PC-3 (cell line): ENCODE measurements around the gene TNK1. TPM values are rescaled to one million over a fixed set of nuclear protein-coding genes. Genes with fewer than 3 reads are reported as not detected.

Experiments
- ATAC-seq: fragments of 200-7000 bp; cut with Tn5 transposase; 2 replicates; pipeline ENCODE4 v1.9.1; 2020; ENCODE audit warnings: mild to moderate bottlenecking, moderate library complexity
- BruUV-seq: library from RNA; stranded (reverse); fragments of 400-500 nt; replicated peaks from 2 replicates; lab custom pipeline; 2021; lab: Mats Ljungman, UMichigan
- CTCF ChIA-PET: fragments of 300-600 bp; sonication (Branson Sonifier 250); formaldehyde crosslinking; loops from one replicate; lab custom pipeline; 2022; ENCODE audit warnings: antibody characterized with exemption; lab: Charles Lee
- POLR2A ChIA-PET: fragments of 300-600 bp; sonication (Branson Sonifier 250); formaldehyde crosslinking; loops from one replicate; lab custom pipeline; 2022; ENCODE audit warnings: antibody characterized with exemption; ENCODE audit not compliant: unreplicated experiment; lab: Charles Lee
- DNase-seq: peaks from one replicate; pipeline ENCODE4 v3.0.0-alpha.2; 2015
- H2AFZ ChIP-seq: fragments of 300-600 bp; sonication (generic); 2 replicates; pipeline ENCODE4 v1.6.0; 2016; ENCODE audit warnings: antibody characterized with exemption, low read length
- H3F3A ChIP-seq: fragments of 300-600 bp; sonication (generic); one replicate; pipeline ENCODE4 v1.6.0; 2017; ENCODE audit warnings: antibody characterized with exemption, low read length, control low read depth, mild to moderate bottlenecking; ENCODE audit not compliant: unreplicated experiment
- H3K27ac ChIP-seq: fragments of 300-600 bp; sonication (generic); 2 replicates; pipeline ENCODE4 v1.5.1; 2016; ENCODE audit warnings: mild to moderate bottlenecking, low read length
- H3K27me3 ChIP-seq: fragments of 300-600 bp; sonication (generic); 2 replicates; pipeline ENCODE4 v1.6.1; 2016; ENCODE audit warnings: low read length, mixed read lengths
- H3K36me3 ChIP-seq: fragments of 300-600 bp; sonication (generic); 2 replicates; pipeline ENCODE4 v1.6.1; 2016; ENCODE audit warnings: low read depth, mixed run types, low read length, mixed read lengths
- H3K4me1 ChIP-seq: fragments of 300-600 bp; sonication (generic); 2 replicates; pipeline ENCODE4 v1.5.1; 2016; ENCODE audit warnings: low read length; ENCODE audit not compliant: insufficient read depth
- H3K4me2 ChIP-seq: fragments of 300-600 bp; sonication (generic); 2 replicates; pipeline ENCODE4 v1.6.0; 2016; ENCODE audit warnings: low read length
- H3K4me3 ChIP-seq: fragments of 300-600 bp; sonication (generic); 2 replicates; pipeline ENCODE4 v1.5.1; 2016; ENCODE audit warnings: mild to moderate bottlenecking, low read length, mixed read lengths
- H3K79me2 ChIP-seq: fragments of 300-600 bp; sonication (generic); 2 replicates; pipeline ENCODE4 v1.6.1; 2017; ENCODE audit warnings: low read length, mixed read lengths
- H3K9ac ChIP-seq: fragments of 300-600 bp; sonication (generic); 2 replicates; pipeline ENCODE4 v1.6.0; 2016; ENCODE audit warnings: mild to moderate bottlenecking, low read length
- H3K9me2 ChIP-seq: fragments of 300-600 bp; sonication (generic); replicated peaks from 2 replicates; pipeline ENCODE4 v1.6.1; 2016; ENCODE audit warnings: mixed run types, low read length, mixed read lengths
- H3K9me3 ChIP-seq: fragments of 300-600 bp; sonication (generic); 2 replicates; pipeline ENCODE4 v1.6.1; 2016; ENCODE audit warnings: low read length, mixed read lengths
- H4K20me1 ChIP-seq: fragments of 300-600 bp; sonication (generic); 2 replicates; pipeline ENCODE4 v1.6.1; 2016; ENCODE audit warnings: low read length, mixed read lengths
- EZH2 ChIP-seq: fragments of 300-600 bp; sonication (generic); IDR thresholded peaks from one replicate; pipeline ENCODE4 v1.6.1; 2017; ENCODE audit warnings: antibody characterized with exemption, mild to moderate bottlenecking, low read length; ENCODE audit not compliant: unreplicated experiment
- EZH2phosphoT487 ChIP-seq: fragments of 300-600 bp; sonication (generic); IDR thresholded peaks from 2 replicates; pipeline ENCODE4 v1.6.1; 2018; ENCODE audit warnings: mild to moderate bottlenecking, antibody characterized with exemption, low read length, borderline replicate concordance
- intact Hi-C: fragments of 100-400 bp; cut with micrococcal nuclease; formaldehyde crosslinking; loops from 2 replicates; pipeline ENCODE4 v1.9.0; 2023
- total RNA-seq: library from RNA; depleted of rRNA; stranded (reverse); fragments of >200 nt; gene quantifications from 2 replicates; pipeline ENCODE4 v1.2.3, GENCODE V29; 2014; rRNA removed
- TF ChIP-seq, protein P1 (sequence below): fragments of 300-600 bp; sonication (generic); conservative IDR thresholded peaks from 2 replicates; pipeline ENCODE4 v1.5.1; 2017; ENCODE audit warnings: antibody characterized with exemption, low read depth, mild to moderate bottlenecking, low read length

The TNK1 gene
- total RNA-seq, 1 experiment from 2014 or later: 10.8 TPM

DNA sequence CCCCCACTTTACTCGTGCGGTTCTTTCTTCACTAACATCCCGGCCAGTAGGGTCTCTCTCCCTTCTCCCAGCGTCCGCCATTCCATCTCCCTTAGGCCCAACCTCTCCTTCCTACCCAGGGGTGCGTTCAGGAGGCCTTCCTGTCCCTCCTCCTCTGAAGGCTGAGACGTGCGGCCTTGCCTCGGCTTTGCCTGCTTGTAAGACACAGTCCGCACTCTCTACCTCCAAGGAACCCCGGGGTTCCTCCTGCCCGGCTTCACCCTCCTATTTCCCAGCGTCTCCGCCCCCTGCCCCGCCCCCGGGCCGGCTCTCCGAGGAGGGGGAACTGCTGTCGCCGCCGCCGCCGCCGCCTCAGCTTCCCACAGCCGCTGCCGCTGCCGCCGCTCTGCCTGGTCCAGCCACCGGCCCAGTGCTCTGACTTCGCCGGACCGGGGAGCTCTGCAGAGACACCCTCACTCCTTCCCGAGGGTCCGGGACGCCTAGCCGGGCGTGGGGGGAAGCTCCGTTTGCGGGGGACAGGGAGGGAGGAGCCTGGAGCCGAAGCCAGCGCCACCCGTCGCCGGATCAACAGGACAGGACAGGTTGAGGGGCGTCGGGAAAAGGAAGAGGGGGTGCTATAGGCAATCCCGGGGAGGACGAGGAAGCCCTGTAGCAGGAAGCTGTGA is 57.2 kb downstream of the TNK1 start:
- H2AFZ ChIP-seq: no peak overlapping the region
- ATAC-seq: no peak
- H3K9ac ChIP-seq: no peak overlapping the region

DNA sequence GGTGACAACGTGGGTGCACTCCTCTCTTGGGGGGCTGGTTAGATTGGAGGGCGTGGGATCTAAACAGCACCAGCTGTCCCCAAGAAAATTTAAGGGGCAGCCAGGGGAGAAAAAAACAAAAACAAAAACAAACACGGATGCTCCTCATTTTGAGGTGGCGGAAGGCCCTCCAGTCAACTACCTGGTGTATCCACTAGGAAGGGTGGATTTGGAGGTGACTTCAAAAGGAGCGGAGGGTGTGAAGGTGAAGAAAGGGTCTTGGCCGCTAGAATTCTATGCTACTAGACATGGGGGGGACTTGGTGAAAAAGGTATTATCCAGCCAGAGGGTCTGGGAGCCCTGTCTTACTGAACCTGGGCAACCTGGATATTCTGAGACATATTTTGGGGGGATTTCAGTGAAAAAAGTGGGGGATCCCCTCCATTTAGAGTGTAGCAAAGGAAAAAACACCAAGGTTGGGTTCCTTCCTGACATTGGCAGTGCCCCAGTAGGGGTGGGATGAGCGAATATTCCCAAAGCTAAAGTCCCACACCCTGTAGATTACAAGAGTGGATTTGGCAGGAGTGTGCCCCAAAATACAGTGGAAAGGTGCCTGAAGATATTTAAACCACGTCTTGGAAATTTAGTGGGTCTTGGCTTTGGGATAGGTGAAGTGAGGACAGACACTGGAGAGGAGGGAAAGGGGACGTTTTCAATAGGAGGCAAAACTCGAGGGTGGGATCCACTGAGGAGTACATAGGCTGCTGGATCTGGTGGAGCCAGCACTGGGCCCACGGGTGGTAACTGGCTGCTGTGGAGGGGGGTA is 58.0 kb downstream of the TNK1 start:
- Histone ChIP-seq H3K9me2 (no peaks in the 10 kb centered on the region), H3K9ac (no peak overlapping the region), H3K79me2 (0 out of 2 replicates have a peak, but pooled peaks cover 5% of the 10 kb centered on the region), H3K4me2 (peak overlapping the region; percentile 98; the same call in 1 of the 2 replicates), H3K9me3 (no peaks in the 10 kb centered on the region), H2AFZ (no peak overlapping the region), H3K4me3 (no peak overlapping the region), H3K27me3 (no peaks in the 10 kb centered on the region), H3F3A (no peaks in the 10 kb centered on the region), H4K20me1 (no peaks in the 10 kb centered on the region), H3K36me3 (no peaks in the 10 kb centered on the region), H3K27ac (no peak overlapping the region), H3K4me1 (peaks cover 4% of the 10 kb centered on the region; the same call in 1 of the 2 replicates)
- ATAC-seq (no peak), DNase-seq (no peak)
- CTCF ChIA-PET: no interaction called here
- BruUV-seq: no TSS peak
- intact Hi-C loops: loop anchor here (5.0 kb wide), 2 partner anchors 87 to 248 kb away; partner anchors contain the start of genes KCTD11, TP53 and WRAP53
- POLR2A ChIA-PET: no interaction called here
- no peak for TF ChIP-seq EZH2phosphoT487
- TF ChIP-seq, protein P1, sequence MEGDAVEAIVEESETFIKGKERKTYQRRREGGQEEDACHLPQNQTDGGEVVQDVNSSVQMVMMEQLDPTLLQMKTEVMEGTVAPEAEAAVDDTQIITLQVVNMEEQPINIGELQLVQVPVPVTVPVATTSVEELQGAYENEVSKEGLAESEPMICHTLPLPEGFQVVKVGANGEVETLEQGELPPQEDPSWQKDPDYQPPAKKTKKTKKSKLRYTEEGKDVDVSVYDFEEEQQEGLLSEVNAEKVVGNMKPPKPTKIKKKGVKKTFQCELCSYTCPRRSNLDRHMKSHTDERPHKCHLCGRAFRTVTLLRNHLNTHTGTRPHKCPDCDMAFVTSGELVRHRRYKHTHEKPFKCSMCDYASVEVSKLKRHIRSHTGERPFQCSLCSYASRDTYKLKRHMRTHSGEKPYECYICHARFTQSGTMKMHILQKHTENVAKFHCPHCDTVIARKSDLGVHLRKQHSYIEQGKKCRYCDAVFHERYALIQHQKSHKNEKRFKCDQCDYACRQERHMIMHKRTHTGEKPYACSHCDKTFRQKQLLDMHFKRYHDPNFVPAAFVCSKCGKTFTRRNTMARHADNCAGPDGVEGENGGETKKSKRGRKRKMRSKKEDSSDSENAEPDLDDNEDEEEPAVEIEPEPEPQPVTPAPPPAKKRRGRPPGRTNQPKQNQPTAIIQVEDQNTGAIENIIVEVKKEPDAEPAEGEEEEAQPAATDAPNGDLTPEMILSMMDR: no peak
- TF ChIP-seq EZH2: no peak

More for the DNA sequence above, 57.2 kb downstream of the TNK1 start:
- intact Hi-C loops: loop anchor here (5.0 kb wide), 2 partner anchors 86 to 249 kb away; partner anchors contain the start of genes KCTD11, TP53 and WRAP53
- ChIA-PET POLR2A (no interaction called here), CTCF (no interaction called here)
- H3K4me1 ChIP-seq: peaks cover 4% of the 10 kb centered on the region; the same call in 1 of the 2 replicates
- H3K9me3 ChIP-seq: no peaks in the 10 kb centered on the region
- 0 out of 2 replicates have a peak, but pooled peaks cover 5% of the 10 kb centered on the region for H3K79me2 ChIP-seq
- H4K20me1 ChIP-seq: no peaks in the 10 kb centered on the region
- no peaks in the 10 kb centered on the region for H3K27me3 ChIP-seq
- DNase-seq: no peak
- no peaks in the 10 kb centered on the region for H3K36me3 ChIP-seq
- H3K27ac ChIP-seq: no peak overlapping the region
- H3K4me2 ChIP-seq: peak overlapping the region; percentile 85; the same call in 1 of the 2 replicates
- H3F3A ChIP-seq: no peaks in the 10 kb centered on the region
- no TSS peak for BruUV-seq
- H3K9me2 ChIP-seq: no peaks in the 10 kb centered on the region
- TF ChIP-seq, protein P1: no peak
- TF ChIP-seq EZH2phosphoT487 (no peak), EZH2 (no peak)
- H3K4me3 ChIP-seq: no peak overlapping the region

Other genes with a start within 250 kb of the TNK1 start
- 0.95 and 2.2 TPM in 2 replicates for gene ASGR1, start 201.7 kb upstream of the TNK1 start, total RNA-seq
- gene DLG4, start 161.3 kb upstream of the TNK1 start, total RNA-seq: 6.5 and 12.8 TPM in 2 replicates
- gene ACADVL, start 161.2 kb upstream of the TNK1 start, total RNA-seq: 558 and 646 TPM in 2 replicates
- 36.9 and 65.7 TPM in 2 replicates for gene DVL2, start 146.6 kb upstream of the TNK1 start, total RNA-seq
- gene PHF23, start 141.6 kb upstream of the TNK1 start, total RNA-seq: 20.8 and 32.7 TPM in 2 replicates
- 88.2 and 103 TPM in 2 replicates for gene GABARAP, start 138.6 kb upstream of the TNK1 start, total RNA-seq
- 52.4 and 68.5 TPM in 2 replicates for gene CTDNEP1, start 129.4 kb upstream of the TNK1 start, total RNA-seq
- 60.5 and 67.5 TPM in 2 replicates for gene ELP5, start 128.9 kb upstream of the TNK1 start, total RNA-seq
- gene CLDN7, start 118.6 kb upstream of the TNK1 start, total RNA-seq: 147 and 180 TPM in 2 replicates
- gene SLC2A4, start 99.4 kb upstream of the TNK1 start, total RNA-seq: 0.29 TPM in 1 of 2 replicates, not detected in the other
- gene YBX2, start 86.5 kb upstream of the TNK1 start, total RNA-seq: 1.1 and 1.4 TPM in 2 replicates
- 1,140 and 1,203 TPM in 2 replicates for gene EIF5A, start 73.5 kb upstream of the TNK1 start, total RNA-seq
- gene GPS2, start 65.7 kb upstream of the TNK1 start, total RNA-seq: 30.8 and 45.8 TPM in 2 replicates
- 21.4 and 27.7 TPM in 2 replicates for gene NEURL4, start 51.8 kb upstream of the TNK1 start, total RNA-seq
- not detected in 2 replicates for gene ACAP1, start 44.6 kb upstream of the TNK1 start, total RNA-seq
- gene KCTD11, start 28.9 kb upstream of the TNK1 start, total RNA-seq: 7.0 and 7.6 TPM in 2 replicates
- not detected in 2 replicates for gene TMEM95, start 25.9 kb upstream of the TNK1 start, total RNA-seq
- 53.8 and 62.7 TPM in 2 replicates for gene PLSCR3, start 13.4 kb downstream of the TNK1 start, total RNA-seq
- 56.6 and 82.4 TPM in 2 replicates for gene TMEM256, start 23.0 kb downstream of the TNK1 start, total RNA-seq
- 7.4 and 12.7 TPM in 2 replicates for gene NLGN2, start 26.8 kb downstream of the TNK1 start, total RNA-seq
- gene SPEM1, start 39.2 kb downstream of the TNK1 start, total RNA-seq: not detected in 2 replicates
- gene SPEM2, start 44.5 kb downstream of the TNK1 start, total RNA-seq: not detected in 2 replicates
- not detected in 2 replicates for gene SPEM3, start 47.8 kb downstream of the TNK1 start, total RNA-seq
- 14.0 and 17.9 TPM in 2 replicates for gene TMEM102, start 54.3 kb downstream of the TNK1 start, total RNA-seq
- gene FGF11, start 58.4 kb downstream of the TNK1 start, total RNA-seq: 0.69 and 1.0 TPM in 2 replicates
- gene CHRNB1, start 64.0 kb downstream of the TNK1 start, total RNA-seq: 2.1 and 2.9 TPM in 2 replicates
- 14.7 and 18.4 TPM in 2 replicates for gene ZBTB4, start 98.5 kb downstream of the TNK1 start, total RNA-seq
- gene SLC35G6, start 100.4 kb downstream of the TNK1 start, total RNA-seq: not detected in 2 replicates
- gene POLR2A, start 103.3 kb downstream of the TNK1 start, total RNA-seq: 47.1 and 95.7 TPM in 2 replicates
- gene TNFSF12, start 168.0 kb downstream of the TNK1 start, total RNA-seq: 15.2 and 24.2 TPM in 2 replicates
- 3.6 and 5.2 TPM in 2 replicates for gene TNFSF13, start 177.7 kb downstream of the TNK1 start, total RNA-seq
- gene SENP3, start 180.8 kb downstream of the TNK1 start, total RNA-seq: 82.8 and 88.7 TPM in 2 replicates
- 30.2 and 32.4 TPM in 2 replicates for gene CD68, start 198.5 kb downstream of the TNK1 start, total RNA-seq
- 71.0 and 94.1 TPM in 2 replicates for gene MPDU1, start 202.8 kb downstream of the TNK1 start, total RNA-seq
- 6.3 and 7.0 TPM in 2 replicates for gene SOX15, start 209.0 kb downstream of the TNK1 start, total RNA-seq
- gene FXR2, start 233.8 kb downstream of the TNK1 start, total RNA-seq: 51.4 and 67.2 TPM in 2 replicates
- 27.6 and 33.1 TPM in 2 replicates for gene SAT2, start 246.7 kb downstream of the TNK1 start, total RNA-seq
- gene SHBG, start 249.0 kb downstream of the TNK1 start, total RNA-seq: not detected in 2 replicates